CD4-positive, alpha-beta memory T cell (primary cell): ENCODE measurements around the gene B3GNT5. TPM values are rescaled to one million over a fixed set of nuclear protein-coding genes. Genes with fewer than 3 reads are reported as not detected.

Experiments used
- CTCF ChIA-PET: fragments of 350-600 bp; sonication (Branson Sonifier 250); formaldehyde crosslinking; loops from one replicate; lab custom pipeline; 2021; ENCODE audit warnings: inconsistent platforms; ENCODE audit not compliant: partially characterized antibody; lab: Charles Lee
- POLR2A ChIA-PET: fragments of 350-600 bp; sonication (Branson Sonifier 250); formaldehyde crosslinking; loops from one replicate; lab custom pipeline; 2021; ENCODE audit not compliant: partially characterized antibody; lab: Charles Lee
- DNase-seq, 5 donors: peaks; one replicate each; pipeline versions ENCODE4 v3.0.0 to v3.0.0-alpha.2; 2020 to 2022; ENCODE audit warnings: mixed read lengths in 1 of 5
- H3K27ac ChIP-seq: one replicate; pipeline ENCODE4 v1.7.0; 2013; ENCODE audit warnings: low read depth, low read length
- H3K27me3 ChIP-seq: 2 replicates; pipeline ENCODE4 v1.7.0; 2013; ENCODE audit warnings: mild to moderate bottlenecking, low read length, moderate library complexity; ENCODE audit not compliant: insufficient read depth
- H3K36me3 ChIP-seq: 2 replicates; pipeline ENCODE4 v1.7.0; 2013; ENCODE audit warnings: mild to moderate bottlenecking, low read length, moderate library complexity; ENCODE audit not compliant: insufficient read depth
- H3K4me1 ChIP-seq: 2 replicates; pipeline ENCODE4 v1.7.0; 2013; ENCODE audit warnings: mild to moderate bottlenecking, low read length, moderate library complexity; ENCODE audit not compliant: insufficient read depth
- H3K4me3 ChIP-seq, 2 donors: one replicate each; pipeline ENCODE4 v1.7.0; 2013; ENCODE audit warnings: low read length in 2 of 2, mild to moderate bottlenecking in 1 of 2
- H3K9me3 ChIP-seq, 2 donors: one replicate each; pipeline ENCODE4 v1.7.0; 2013; ENCODE audit warnings: low read length in 2 of 2, control low read depth in 1 of 2; ENCODE audit not compliant: control insufficient read depth in 1 of 2
- H3K27ac Mint-ChIP-seq, 7 donors: one replicate each; pipeline ENCODE4 v1.8.0; 2020 to 2021; ENCODE audit warnings: mixed read lengths in 7 of 7, mild to moderate bottlenecking in 6 of 7, inconsistent platforms in 3 of 7, moderate library complexity in 3 of 7
- H3K27me3 Mint-ChIP-seq, 2 donors: one replicate each; pipeline ENCODE4 v1.8.0; 2020 to 2021; ENCODE audit warnings: mixed read lengths in 2 of 2
- H3K36me3 Mint-ChIP-seq, 2 donors: one replicate each; pipeline ENCODE4 v1.8.0; 2020 to 2021; ENCODE audit warnings: mixed read lengths in 2 of 2, inconsistent platforms in 1 of 2, mild to moderate bottlenecking in 1 of 2
- H3K4me1 Mint-ChIP-seq, 4 donors: one replicate each; pipeline ENCODE4 v1.8.0; 2020 to 2021; ENCODE audit warnings: mixed read lengths in 4 of 4, mild to moderate bottlenecking in 1 of 4
- H3K4me3 Mint-ChIP-seq, 8 donors: one replicate each; pipeline ENCODE4 v1.8.0; 2020 to 2021; ENCODE audit warnings: mixed read lengths in 8 of 8, mild to moderate bottlenecking in 7 of 8, moderate library complexity in 6 of 8, inconsistent platforms in 3 of 8
- H3K9me3 Mint-ChIP-seq, 8 donors: one replicate each; pipeline ENCODE4 v1.8.0; 2020 to 2021; ENCODE audit warnings: mixed read lengths in 8 of 8, mild to moderate bottlenecking in 5 of 8, inconsistent platforms in 3 of 8, moderate library complexity in 1 of 8
- intact Hi-C: fragments of 100-400 bp; cut with micrococcal nuclease; formaldehyde crosslinking; loops from one replicate; pipeline ENCODE4 v1.15.1; 2023
- polyA plus RNA-seq, 2 donors: library from polyadenylated mRNA; unstranded; fragments of 300-500 nt; fragmentation: Illumina TruSeq; gene quantifications; one replicate each; pipeline ENCODE4 v1.2.3, GENCODE V29; 2021
- total RNA-seq, 2 experiments: library from RNA; stranded (reverse); gene quantifications; one replicate each; pipeline ENCODE4 v1.2.3, GENCODE V29; 2021

Gene B3GNT5
- total and polyA plus RNA-seq, 4 experiments from 2014 or later, result 0.08 to 0.53 (median 0.33) TPM

DNA sequence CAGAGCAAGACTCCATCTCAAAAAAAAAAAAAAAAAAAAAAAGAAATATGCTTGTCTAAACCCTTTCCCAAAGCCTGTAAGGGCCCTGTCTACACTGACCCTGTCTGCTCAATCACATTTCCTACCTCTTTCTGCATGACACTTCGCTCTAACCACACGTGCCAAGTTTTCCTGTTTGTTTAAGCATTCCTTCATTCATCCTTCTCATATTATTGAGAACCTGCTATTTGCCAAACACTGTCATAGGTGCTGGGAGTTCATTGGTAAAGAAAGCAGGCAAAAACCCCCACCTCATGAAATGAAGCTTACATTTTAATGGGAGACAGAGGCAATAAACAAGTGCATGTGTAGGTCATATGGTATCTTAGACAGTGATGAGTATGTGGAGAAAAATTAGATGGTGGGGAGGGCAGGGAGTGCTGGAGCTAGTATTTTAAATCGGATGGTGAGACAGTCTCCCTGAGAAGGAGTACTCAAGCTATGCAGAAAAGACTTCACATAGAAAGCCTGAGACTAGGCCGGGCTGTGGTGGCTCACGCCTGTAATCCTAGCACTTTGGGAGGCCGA, 48.0 kb downstream of the B3GNT5 start:
- Mint-ChIP-seq H3K36me3 (peaks cover 12 to 36% of the 10 kb centered on the region in 2 donors), H3K27me3 (no peaks in the 10 kb centered on the region), H3K4me1 (peaks cover 0 to 2% (median 0%) of the 10 kb centered on the region in 4 donors), H3K4me3 (peak overlapping the region in 1 of 8 donors; percentile 65), H3K9me3 (no peaks in the 10 kb centered on the region), H3K27ac (peak overlapping the region in 2 of 7 donors; percentile 32 to 43)
- POLR2A ChIA-PET, result no interaction called here
- Histone ChIP-seq H3K4me3 (no peak overlapping the region), H3K36me3 (no peaks in the 10 kb centered on the region), H3K9me3 (no peaks in the 10 kb centered on the region), H3K27ac (no peak overlapping the region), H3K4me1 (no peaks in the 10 kb centered on the region), H3K27me3 (no peaks in the 10 kb centered on the region)
- CTCF ChIA-PET, result interaction anchor here (1.1 kb wide), 1 partner anchor 19 kb away, joined by 3 read pairs; no protein-coding TSS in a partner anchor
- intact Hi-C loops, result no loop called here
- no peak for DNase-seq

DNA sequence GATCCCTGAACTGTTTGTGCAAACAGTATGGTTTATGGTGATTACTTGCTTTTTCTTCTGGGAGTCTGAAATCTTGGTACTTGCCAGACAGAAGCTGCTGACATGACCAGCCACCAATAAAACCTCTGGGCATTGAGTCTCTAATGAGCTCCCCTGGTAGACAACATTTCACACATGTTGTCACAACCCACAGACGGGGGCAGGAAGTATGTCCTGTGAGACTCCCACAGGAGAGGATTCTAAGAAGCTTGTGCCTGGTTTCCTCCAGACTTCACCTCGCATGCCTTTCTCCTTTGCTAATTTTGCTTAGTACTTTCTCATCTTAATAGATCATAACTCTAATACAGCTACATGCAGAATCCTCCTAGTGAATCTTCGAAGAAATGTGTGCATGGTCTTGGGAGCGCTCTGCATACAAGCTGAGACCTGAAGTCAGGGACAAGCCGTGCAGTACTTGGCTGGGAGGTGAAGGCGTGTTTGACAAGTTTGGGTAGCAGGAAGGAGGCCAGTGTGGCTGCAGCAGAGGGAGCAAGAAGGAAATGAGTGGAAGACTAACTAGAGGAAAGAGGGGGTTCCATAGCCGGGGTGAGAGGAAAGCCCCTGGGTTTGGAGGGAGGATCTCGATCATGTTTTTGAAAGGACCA, 49.0 kb downstream of the B3GNT5 start:
- H3K4me1 Mint-ChIP-seq, result peaks cover 0 to 2% (median 0%) of the 10 kb centered on the region in 4 donors
- no peaks in the 10 kb centered on the region for H3K9me3 Mint-ChIP-seq
- H3K36me3 Mint-ChIP-seq, result peaks cover 5 to 32% of the 10 kb centered on the region in 2 donors
- CTCF ChIA-PET, result interaction anchor here (0.9 to 1.1 kb wide), 2 partner anchors 11 to 18 kb away, joined by 3 read pairs; no protein-coding TSS in a partner anchor
- Histone ChIP-seq H3K36me3 (no peaks in the 10 kb centered on the region), H3K4me3 (no peak overlapping the region), H3K27ac (no peak overlapping the region), H3K27me3 (no peaks in the 10 kb centered on the region), H3K4me1 (no peaks in the 10 kb centered on the region), H3K9me3 (no peaks in the 10 kb centered on the region)
- intact Hi-C loops, result no loop called here
- POLR2A ChIA-PET, result no interaction called here
- no peaks in the 10 kb centered on the region for H3K27me3 Mint-ChIP-seq
- H3K27ac Mint-ChIP-seq, result peak overlapping the region in 1 of 7 donors; percentile 38
- H3K4me3 Mint-ChIP-seq, result no peak overlapping the region
- no peak for DNase-seq

DNA sequence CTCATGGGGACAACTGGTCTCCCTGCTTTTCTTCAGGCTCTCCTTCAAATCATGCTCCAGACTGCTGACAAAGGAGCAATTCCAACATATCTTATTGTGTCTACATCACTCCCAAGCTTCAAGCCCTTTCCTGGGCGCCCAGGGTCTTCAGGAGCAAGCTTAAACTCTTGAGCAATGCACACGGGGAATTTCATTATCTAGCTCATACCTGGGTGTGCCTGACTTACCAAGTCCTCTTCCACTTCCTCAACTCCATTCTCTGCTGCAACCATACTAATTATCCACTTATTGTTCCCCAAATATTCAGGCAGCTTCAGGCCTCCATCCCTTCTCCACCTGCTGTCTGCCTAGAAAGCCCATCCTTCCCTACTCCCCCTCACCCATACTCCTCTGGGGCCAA, 50.6 kb downstream of the B3GNT5 start:
- CTCF ChIA-PET, result no interaction called here
- POLR2A ChIA-PET, result no interaction called here
- no peaks in the 10 kb centered on the region for H3K9me3 Mint-ChIP-seq
- H3K36me3 Mint-ChIP-seq, result peaks cover 3 to 31% of the 10 kb centered on the region in 2 donors
- H3K27ac Mint-ChIP-seq, result peak overlapping the region in 2 of 7 donors; percentile 46 to 58
- H3K27me3 Mint-ChIP-seq, result no peaks in the 10 kb centered on the region
- Histone ChIP-seq H3K9me3 (no peaks in the 10 kb centered on the region), H3K27me3 (no peaks in the 10 kb centered on the region), H3K36me3 (no peaks in the 10 kb centered on the region), H3K27ac (no peak overlapping the region), H3K4me1 (no peaks in the 10 kb centered on the region), H3K4me3 (no peak overlapping the region)
- no peak for DNase-seq
- peaks cover 0 to 2% (median 0%) of the 10 kb centered on the region in 4 donors for H3K4me1 Mint-ChIP-seq
- intact Hi-C loops, result no loop called here
- no peak overlapping the region for H3K4me3 Mint-ChIP-seq

DNA sequence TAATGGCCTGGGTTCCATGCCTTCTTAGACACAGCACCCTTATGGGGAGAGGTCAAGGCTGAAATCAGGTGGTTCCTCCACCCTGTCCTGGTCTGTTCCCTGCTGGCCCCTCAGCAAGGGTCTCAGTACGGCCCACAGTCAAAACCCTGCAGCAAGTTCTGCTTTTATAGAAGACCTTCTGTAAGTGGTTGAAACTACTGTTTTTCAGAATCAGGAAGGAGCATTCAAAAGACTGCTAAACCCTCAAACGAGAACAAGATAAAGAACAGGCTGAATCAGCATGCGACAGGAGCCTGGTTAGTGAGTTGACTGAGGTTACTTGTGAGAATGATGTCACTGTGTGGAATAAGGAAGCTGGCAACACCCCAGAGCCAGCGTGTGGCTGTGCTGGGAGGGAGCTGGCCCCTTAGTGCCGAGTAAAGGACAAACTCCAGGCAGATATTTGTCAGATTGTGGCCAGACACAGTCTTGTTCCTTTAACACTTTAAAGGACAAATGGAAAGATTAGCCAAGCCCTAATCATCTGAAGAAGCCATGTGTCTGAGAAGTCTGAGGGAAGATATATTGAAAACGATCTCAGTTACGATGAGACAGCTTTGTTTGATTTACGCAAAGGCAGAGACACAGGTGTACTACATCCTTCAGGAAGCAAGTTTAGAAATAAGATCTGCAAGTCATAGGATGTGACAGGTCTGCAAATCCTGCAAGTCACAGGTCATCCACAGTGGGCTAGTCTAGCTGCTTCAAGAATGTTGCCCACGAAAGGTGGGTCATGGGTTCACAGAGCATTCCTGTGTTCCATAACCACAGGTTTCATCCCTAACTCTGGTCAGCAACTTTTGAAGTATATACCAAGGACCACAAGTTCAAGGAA, 54.0 kb downstream of the B3GNT5 start:
- H3K36me3 Mint-ChIP-seq, result peaks cover 14 to 46% of the 10 kb centered on the region in 2 donors
- Histone ChIP-seq H3K36me3 (no peaks in the 10 kb centered on the region), H3K9me3 (no peaks in the 10 kb centered on the region), H3K27ac (no peak overlapping the region), H3K27me3 (no peaks in the 10 kb centered on the region), H3K4me3 (no peak overlapping the region), H3K4me1 (no peaks in the 10 kb centered on the region)
- intact Hi-C loops, result no loop called here
- H3K27ac Mint-ChIP-seq, result no peak overlapping the region
- no peaks in the 10 kb centered on the region for H3K27me3 Mint-ChIP-seq
- H3K4me1 Mint-ChIP-seq, result no peaks in the 10 kb centered on the region
- DNase-seq, result no peak
- no peak overlapping the region for H3K4me3 Mint-ChIP-seq
- POLR2A ChIA-PET, result no interaction called here
- CTCF ChIA-PET, result no interaction called here
- H3K9me3 Mint-ChIP-seq, result no peaks in the 10 kb centered on the region

DNA sequence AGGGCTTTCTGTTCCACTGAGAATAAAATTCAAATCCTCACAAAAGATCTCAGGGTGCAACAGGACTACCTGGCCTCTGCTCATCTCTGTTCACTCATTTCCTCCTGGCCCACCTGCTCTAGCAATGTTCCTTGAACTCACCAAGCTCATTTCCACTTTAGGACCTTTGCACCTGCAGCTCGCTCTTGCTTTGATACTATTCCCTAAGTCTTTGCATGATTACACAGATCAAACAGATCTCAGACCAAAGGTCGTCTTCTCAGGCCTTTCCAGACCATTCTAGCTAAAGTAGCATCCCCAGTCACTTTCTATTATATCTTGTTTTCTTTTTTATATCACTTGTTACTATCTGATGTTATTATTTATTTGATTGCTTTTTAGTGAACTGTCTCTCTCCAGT, 54.7 kb downstream of the B3GNT5 start:
- Histone ChIP-seq H3K9me3 (no peaks in the 10 kb centered on the region), H3K4me1 (no peaks in the 10 kb centered on the region), H3K27me3 (no peaks in the 10 kb centered on the region), H3K4me3 (no peak overlapping the region), H3K27ac (no peak overlapping the region), H3K36me3 (no peaks in the 10 kb centered on the region)
- intact Hi-C loops, result no loop called here
- POLR2A ChIA-PET, result no interaction called here
- Mint-ChIP-seq H3K36me3 (peaks cover 16 to 45% of the 10 kb centered on the region in 2 donors), H3K4me1 (no peaks in the 10 kb centered on the region), H3K4me3 (no peak overlapping the region), H3K27me3 (no peaks in the 10 kb centered on the region), H3K9me3 (no peaks in the 10 kb centered on the region), H3K27ac (peak overlapping the region in 1 of 7 donors; percentile 53)
- no peak for DNase-seq
- CTCF ChIA-PET, result interaction anchor here (0.6 kb wide), 1 partner anchor 146 kb away, joined by 3 read pairs; no protein-coding TSS in a partner anchor

DNA sequence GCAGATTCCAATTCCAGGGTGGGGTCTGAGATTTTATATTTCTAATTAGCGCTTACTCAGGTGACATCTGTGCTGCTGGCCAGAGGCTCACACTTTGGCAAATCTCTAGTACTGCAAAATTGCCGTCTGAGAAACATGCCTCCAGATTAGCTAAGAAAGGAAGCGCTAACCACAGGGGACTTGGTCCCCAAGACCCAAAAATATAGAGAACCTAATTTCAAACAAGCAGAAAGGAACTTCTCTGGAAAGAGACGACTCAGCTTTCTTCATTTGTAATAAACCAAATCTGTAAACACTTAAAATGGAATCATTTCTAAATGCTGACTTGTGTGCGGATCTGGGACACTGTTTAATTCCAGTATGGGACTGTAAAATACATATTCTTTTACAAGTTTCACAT, 55.7 kb downstream of the B3GNT5 start:
- ChIA-PET POLR2A (no interaction called here), CTCF (interaction anchor here (0.5 to 1.4 kb wide), 2 partner anchors 11 to 13 kb away, joined by 3 to 4 read pairs; no protein-coding TSS in a partner anchor)
- no peak overlapping the region for H3K27ac Mint-ChIP-seq
- peaks cover 16 to 38% of the 10 kb centered on the region in 2 donors for H3K36me3 Mint-ChIP-seq
- H3K4me1 ChIP-seq, result no peaks in the 10 kb centered on the region
- H3K9me3 Mint-ChIP-seq, result no peaks in the 10 kb centered on the region
- H3K27me3 ChIP-seq, result no peaks in the 10 kb centered on the region
- DNase-seq, result no peak
- intact Hi-C loops, result no loop called here
- no peaks in the 10 kb centered on the region for H3K27me3 Mint-ChIP-seq
- no peaks in the 10 kb centered on the region for H3K36me3 ChIP-seq
- no peaks in the 10 kb centered on the region for H3K9me3 ChIP-seq
- H3K4me3 Mint-ChIP-seq, result no peak overlapping the region
- no peak overlapping the region for H3K27ac ChIP-seq
- H3K4me1 Mint-ChIP-seq, result no peaks in the 10 kb centered on the region
- H3K4me3 ChIP-seq, result no peak overlapping the region

DNA sequence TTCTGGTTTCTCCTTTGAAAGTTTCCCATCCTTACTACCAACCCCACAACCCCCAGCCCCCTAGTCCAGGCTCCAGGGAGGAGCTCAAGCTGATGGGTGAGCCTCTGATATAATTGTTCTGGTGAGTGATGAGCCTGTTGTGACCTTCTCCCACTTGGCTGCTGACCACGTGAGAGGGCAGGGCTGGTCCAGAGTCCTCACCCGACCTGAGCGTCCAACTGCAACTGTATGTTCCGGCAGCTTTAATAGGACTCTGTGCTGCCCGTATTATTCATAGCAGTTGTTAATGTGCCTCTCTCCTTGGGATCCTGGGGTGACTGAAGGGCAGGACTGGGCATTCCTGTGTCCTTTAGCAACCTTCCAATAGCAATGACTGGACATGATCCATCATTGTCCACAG, 56.2 kb downstream of the B3GNT5 start:
- Mint-ChIP-seq H3K4me1 (no peaks in the 10 kb centered on the region), H3K27me3 (no peaks in the 10 kb centered on the region), H3K27ac (no peak overlapping the region), H3K36me3 (peaks cover 18 to 40% of the 10 kb centered on the region in 2 donors), H3K9me3 (no peaks in the 10 kb centered on the region), H3K4me3 (no peak overlapping the region)
- no peaks in the 10 kb centered on the region for H3K4me1 ChIP-seq
- intact Hi-C loops, result no loop called here
- CTCF ChIA-PET, result interaction anchor here (1.4 kb wide), 1 partner anchor 14 kb away, joined by 4 read pairs; no protein-coding TSS in a partner anchor
- DNase-seq, result no peak
- no peak overlapping the region for H3K27ac ChIP-seq
- no peaks in the 10 kb centered on the region for H3K27me3 ChIP-seq
- H3K9me3 ChIP-seq, result no peaks in the 10 kb centered on the region
- H3K4me3 ChIP-seq, result no peak overlapping the region
- H3K36me3 ChIP-seq, result no peaks in the 10 kb centered on the region
- POLR2A ChIA-PET, result no interaction called here
